Activated T-helper 1 cell treated with Interleukin-2 at 50 U/mL for 16 hours (primary cell): ENCODE results near the gene ATAD3B.
"Not testable (repeated sequence)": the region's sequence is repeated elsewhere in the genome, so short reads cannot be mapped to it uniquely, and the experiment has no call there.

Experiments used
- DNase-seq: peaks from one replicate; pipeline ENCODE4 v3.0.0-alpha.2; 2020; ENCODE audit warnings: low read depth

Gene ATAD3B

DNA sequence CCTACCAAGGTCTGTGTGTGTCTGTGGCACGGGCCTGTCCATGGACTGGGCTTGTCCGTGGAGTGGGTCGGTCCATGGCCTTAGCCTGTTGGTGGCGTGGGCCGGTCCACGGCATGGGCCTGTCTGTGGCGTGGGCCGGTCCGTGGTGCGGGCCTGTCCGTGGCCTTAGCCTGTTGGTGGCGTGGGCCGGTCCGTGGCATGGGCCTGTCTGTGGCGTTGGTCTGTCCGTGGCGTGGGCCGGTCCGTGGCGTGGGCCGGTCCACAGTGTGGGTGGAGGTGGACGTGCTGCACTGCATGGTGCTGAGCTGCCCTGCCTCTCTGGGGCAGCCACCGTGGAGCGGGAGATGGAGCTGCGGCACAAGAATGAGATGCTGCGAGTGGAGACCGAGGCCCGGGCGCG, 10.2 kb downstream of the ATAD3B start:
- not testable (repeated sequence) for DNase-seq

GRCh38 chr1:1482856-1483255, 11.3 kb downstream of the ATAD3B start:
- no peak for DNase-seq

DNA sequence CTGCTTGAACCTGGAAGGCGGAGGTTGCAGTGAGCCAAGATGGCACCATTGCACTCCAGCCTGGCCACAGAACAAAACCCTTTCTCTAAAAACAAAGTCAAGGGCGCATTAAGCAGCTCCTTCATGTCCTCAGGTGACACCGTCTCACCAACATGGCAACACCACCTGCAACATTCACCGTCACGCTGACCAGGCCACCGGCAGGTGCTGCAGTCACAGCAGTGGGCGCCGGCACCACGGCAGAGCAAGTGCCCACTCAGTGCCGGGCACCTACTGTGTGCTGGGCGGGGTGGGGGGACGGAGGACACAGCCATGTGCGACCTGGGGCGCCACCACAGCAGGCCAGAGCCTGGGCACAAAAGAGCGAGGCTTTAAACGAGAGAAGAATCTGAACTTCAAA, 12.1 kb downstream of the ATAD3B start:
- DNase-seq = no peak

GRCh38 chr1:1484976-1485750, 13.6 kb downstream of the ATAD3B start:
- not testable (repeated sequence) for DNase-seq

DNA sequence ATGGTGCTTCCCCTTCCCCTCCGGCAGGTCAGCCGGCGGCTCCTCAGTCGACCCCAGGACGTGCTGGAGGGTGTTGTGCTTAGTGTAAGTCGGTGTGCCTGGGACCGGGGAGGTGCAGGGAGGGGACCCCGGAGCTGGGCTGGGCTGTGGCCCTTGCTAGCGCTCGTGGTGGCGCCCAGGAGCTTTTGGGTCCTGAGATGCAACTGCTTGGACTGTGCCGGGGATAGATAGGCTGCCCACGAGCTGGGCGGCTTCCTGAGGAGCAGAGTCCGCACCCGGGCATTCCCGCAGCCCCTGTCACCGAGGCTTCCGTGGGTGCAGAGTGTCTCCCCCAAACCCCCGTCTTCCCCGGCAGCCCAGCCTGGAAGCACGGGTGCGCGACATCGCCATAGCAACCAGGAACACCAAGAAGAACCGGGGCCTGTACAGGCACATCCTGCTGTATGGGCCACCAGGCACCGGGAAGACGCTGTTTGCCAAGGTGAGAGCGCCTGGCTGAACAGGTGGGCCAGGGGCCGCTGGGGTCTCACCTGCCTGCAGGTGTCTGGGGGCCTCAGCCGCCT, 14.3 kb downstream of the ATAD3B start:
- not testable (repeated sequence) for DNase-seq

DNA sequence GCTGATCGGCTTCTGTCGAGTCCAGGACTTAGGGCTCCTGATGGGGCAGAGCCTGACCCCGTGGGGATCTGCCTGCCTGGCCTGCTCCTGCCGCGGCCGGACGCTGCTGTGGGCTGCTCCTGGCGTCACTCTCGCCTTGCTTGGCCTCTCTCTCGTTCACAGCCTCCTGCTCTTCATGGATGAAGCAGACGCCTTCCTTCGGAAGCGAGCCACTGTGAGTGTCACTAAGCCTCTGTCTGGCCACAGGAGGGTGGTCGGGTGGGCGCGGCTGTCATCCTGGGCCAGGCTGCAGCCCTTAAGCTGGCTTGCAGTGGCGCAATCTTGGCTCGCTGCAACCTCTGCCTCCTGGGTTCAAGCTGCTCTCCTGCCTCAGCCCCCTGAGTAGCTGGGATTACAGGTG, 16.1 kb downstream of the ATAD3B start:
- no peak for DNase-seq

- DNase-seq = no peak
Measured at GRCh38 chr1:1489231-1489630, 17.7 kb downstream of the ATAD3B start.

- DNase-seq = no peak
Measured at GRCh38 chr1:1489861-1490260, 18.3 kb downstream of the ATAD3B start.

DNA sequence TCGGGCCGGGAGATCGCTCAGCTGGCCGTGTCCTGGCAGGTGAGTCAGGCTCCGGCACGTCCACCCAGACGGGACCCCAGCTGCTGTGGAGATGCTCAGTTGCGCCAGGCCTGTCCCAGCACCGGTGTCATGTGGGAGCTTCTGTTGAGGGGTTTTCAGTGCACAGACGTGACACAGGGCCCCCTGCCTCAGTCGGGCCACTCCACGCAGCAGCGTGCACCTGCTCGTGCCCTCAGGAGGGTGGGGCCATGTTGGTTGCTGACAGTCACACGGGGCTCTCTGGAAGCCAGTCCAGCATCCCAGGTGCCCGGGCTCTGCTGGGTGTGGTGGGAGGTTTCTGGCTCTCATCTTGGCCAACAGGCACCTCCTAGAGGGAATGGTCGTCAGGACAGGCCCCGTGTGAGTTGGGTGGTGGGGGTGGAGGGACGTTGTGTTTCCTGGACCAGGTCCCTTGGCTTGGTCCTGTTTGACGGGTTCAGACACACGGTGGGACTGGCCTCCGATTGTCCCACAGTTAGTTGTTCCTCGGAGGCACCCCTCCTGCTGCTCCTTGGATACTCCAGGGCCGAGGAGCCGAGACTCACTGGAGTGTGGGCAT, 19.2 kb downstream of the ATAD3B start:
- DNase-seq = no peak

DNA sequence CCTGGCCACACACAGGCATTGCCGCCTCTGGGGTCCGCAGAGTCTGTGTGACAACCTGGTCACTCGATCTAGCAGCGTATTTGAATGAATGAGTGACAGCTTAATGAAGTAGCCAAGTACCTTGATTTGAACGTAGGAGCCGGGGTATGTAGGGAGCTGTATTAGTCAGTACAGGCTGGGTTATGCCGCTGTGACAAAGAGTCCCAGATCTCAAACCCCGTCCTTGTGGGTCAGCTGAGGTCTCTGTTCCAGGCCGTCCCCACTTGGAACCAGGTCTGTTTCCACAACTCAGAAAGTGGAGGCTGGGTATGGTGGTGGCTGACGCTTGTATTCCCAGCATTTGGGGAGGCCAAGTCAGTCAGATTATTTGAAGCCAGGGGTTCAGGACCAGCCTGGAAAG, 20.0 kb downstream of the ATAD3B start:
- no peak for DNase-seq

DNA sequence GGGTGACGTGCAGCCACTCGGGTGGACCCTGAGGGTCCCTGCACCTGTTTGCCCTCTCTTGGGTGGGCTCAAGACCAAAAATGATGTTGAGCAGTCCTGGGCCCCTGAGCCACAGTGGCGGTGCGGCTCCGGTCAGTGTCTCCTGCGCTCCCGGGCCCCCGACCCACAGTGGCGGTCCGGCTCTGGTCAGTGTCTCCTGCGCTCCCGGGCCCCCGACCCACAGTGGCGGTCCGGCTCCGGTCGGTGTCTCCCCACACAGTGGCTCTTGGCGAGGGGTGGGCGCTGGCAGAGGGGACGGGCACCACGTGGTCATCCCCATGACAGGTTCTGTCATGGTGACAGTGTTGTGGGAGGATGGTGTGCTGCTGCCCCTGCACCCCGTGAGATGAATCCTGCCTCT, 22.7 kb downstream of the ATAD3B start:
- not testable (repeated sequence) for DNase-seq

- DNase-seq = not testable (repeated sequence)
Measured at GRCh38 chr1:1495461-1495975, 24.0 kb downstream of the ATAD3B start.

DNA sequence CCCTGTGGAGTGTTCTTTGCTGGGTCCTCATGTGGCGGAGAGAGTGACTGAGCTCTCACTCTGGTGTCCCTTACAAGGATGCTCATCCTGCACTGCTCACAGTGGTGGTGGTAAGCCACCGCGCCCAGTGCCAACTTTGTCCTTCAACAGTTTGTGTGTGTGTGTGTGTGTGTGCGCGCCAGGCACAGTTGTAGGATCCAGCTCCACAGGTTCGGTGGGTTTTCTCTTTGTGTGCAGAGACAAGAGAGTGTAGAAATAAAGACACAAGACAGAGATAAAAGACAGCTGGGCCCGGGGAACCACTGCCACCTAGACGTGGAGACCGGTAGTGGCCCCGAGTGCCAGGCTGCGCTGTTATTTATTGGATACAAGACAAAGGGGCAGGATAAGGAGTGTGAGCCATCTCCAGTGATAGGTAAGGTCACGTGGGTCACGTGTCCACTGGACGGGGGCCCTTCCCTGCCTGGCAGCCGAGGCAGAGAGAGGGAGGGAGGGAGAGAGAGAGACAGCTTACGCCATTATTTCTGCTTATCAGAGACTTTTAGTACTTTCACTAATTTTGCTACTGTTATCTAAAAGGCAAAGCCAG, 33.3 kb downstream of the ATAD3B start:
- DNase-seq = peak; percentile 35

- not testable (repeated sequence) for DNase-seq
Measured at GRCh38 chr1:1505366-1505798, 33.8 kb downstream of the ATAD3B start.

- DNase-seq = not testable (repeated sequence)
Measured at GRCh38 chr1:1505801-1506200, 34.2 kb downstream of the ATAD3B start.

DNA sequence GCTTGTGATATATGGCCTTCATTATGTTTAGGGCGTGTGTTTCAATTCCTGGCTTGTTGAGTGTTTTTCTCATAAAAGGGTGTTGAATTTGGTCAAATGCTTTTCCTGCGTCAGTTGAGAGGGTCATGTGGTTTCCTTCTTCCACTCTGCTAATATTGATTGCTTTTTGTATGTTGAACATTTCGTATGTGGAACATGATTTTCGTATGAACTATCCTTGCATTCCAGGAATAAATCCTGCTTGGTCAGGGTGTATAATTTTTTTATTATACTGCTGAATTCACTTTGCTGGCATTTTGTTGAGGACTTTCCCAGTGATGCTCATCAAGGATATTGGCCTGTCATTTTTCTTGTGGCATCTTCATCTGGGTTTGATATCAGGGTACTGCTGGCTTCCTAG, 35.7 kb downstream of the ATAD3B start:
- DNase-seq = no peak

- DNase-seq = not testable (repeated sequence)
Measured at GRCh38 chr1:1508775-1509464, 37.4 kb downstream of the ATAD3B start.

DNA sequence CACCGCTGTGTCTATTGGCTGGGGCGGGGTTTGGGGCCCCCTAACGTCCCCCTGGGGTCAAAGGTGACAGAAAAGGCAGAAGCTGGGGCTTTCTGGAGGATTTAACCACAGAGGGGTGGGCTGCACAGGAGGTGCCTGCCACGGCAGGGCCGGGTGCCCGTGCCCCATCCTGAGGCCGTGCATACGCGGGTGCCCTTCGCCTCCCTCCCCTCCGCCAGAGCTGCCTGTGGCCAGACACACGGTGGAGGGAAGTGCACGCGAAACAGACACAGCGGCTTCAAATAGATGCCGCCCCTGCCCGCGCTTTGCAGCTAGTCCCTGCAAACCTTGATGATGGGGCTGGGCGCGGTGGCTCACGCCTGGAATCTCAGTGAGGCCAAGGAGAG, 37.9 kb downstream of the ATAD3B start:
- DNase-seq = not testable (repeated sequence)

DNA sequence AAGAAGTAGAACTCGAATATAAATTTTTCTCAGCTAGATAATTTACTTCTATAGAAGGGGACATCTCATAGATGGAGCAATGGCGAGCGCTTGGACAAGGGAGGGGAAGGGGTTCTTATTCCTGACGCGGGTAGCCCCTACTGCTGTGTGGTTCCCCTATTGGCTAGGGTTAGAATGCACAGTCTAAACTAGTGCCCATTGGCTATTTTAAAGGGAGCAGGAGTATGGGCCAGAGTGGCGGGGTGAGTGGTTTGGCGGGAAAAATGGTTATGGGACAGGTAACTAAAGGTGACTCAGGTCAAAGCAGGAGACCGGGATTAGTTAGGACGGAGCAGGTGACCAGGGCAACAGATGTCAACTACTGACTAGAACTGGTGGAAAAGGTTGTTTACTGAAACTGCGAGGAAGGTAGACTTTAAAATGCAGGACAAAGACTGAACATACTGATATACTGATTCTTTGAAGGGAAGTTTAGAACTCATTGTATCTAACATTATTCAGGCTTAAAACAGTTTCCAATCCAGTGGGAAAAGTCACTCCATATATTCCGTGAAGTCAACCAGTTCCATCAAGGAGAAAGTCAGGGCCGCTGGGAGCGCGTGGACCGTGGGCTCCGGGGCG, 39.5 kb downstream of the ATAD3B start:
- DNase-seq = no peak

GRCh38 chr1:1511533-1512285, 40.1 kb downstream of the ATAD3B start, which contains the start of gene ATAD3A:
ATAD3A (plus strand) TSS chr1:1512162; CDS start chr1:1512269, 107 bp downstream.
- DNase-seq = peak; percentile 92

DNA sequence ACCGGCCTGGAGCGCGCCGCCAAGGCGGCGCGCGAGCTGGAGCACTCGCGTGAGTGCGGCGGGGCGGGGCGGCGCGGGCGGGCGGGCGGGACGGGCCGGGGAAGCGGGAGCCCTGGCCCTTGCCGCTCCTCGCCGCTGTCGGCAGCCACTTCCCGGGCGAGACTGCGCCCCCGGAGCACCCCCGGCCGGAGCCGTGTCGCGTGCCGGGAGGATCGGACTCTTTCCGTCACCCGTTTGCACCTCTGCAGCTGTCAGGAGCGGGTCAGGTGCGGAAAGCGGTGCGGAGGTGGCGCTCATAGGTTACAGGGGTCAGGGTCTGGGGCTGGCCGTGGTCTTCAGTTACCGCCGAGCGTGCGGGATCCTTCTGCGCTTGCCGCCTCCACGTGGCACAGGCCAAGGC, 40.9 kb downstream of the ATAD3B start:
- DNase-seq = not testable (repeated sequence)
